ENCODE measurements around the gene DTX3. TPM values are rescaled to one million over a fixed set of nuclear protein-coding genes. Genes with fewer than 3 reads are reported as not detected.

Gene DTX3
- total RNA-seq, 2 donors from 2014 or later: 4.6 to 12.2 TPM

DNA sequence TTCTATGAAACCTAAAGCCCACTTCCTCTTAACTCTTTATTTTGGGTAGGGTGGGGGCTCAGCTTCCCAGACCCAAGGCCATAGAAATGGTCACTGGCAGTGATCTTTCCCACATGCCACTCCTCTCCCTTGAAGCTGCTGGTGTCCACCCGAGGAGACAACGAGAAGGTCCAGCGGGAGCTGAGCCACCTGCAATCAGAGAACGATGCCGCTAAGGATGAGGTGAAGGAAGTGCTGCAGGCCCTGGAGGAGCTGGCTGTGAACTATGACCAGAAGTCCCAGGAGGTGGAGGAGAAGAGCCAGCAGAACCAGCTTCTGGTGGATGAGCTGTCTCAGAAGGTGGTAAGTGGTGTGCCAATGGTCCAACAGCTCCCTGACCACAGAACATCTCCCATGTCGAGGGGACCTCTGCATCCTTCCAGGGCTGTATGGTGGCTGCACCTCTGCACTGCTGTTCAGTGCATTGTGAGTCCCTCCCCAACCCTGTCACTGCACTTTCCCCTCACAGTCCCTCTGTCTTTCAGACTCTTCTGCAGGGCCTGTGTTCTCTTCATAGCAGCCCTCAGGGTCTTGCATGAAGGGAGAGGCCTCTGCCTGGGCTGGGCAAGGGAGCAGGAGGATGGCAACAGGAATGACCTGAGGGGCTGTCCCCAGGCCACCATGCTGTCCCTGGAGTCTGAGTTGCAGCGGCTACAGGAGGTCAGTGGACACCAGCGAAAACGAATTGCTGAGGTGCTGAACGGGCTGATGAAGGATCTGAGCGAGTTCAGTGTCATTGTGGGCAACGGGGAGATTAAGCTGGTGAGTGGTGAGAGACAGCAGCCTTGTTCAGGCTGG, 32.5 kb upstream of the DTX3 start:
- TF ChIP-seq, protein P1, sequence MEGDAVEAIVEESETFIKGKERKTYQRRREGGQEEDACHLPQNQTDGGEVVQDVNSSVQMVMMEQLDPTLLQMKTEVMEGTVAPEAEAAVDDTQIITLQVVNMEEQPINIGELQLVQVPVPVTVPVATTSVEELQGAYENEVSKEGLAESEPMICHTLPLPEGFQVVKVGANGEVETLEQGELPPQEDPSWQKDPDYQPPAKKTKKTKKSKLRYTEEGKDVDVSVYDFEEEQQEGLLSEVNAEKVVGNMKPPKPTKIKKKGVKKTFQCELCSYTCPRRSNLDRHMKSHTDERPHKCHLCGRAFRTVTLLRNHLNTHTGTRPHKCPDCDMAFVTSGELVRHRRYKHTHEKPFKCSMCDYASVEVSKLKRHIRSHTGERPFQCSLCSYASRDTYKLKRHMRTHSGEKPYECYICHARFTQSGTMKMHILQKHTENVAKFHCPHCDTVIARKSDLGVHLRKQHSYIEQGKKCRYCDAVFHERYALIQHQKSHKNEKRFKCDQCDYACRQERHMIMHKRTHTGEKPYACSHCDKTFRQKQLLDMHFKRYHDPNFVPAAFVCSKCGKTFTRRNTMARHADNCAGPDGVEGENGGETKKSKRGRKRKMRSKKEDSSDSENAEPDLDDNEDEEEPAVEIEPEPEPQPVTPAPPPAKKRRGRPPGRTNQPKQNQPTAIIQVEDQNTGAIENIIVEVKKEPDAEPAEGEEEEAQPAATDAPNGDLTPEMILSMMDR (IDR thresholded peaks at IDR 0.05): no peak
- TF ChIP-seq POLR2A (IDR thresholded peaks at IDR 0.05): no peak
- Histone ChIP-seq H3K27me3 (no peaks in the 10 kb centered on the region), H3K4me1 (no peaks in the 10 kb centered on the region), H3K4me3 (no peak overlapping the region), H3K9me3 (no peaks in the 10 kb centered on the region), H3K27ac (no peak overlapping the region), H3K36me3 (replicated peaks in 1 of 2; ENCODE audit: insufficient read depth in 1 of 2, low read depth in 2 of 2) (no peaks in the 10 kb centered on the region)
- ATAC-seq (no peak), DNase-seq (no peak)
- intact Hi-C loops (cut with DNase I): no loop called here
- WGBS, 2 donors: 81 to 86% methylated on average over 11 to 12 of the region's 12 CpGs

DNA sequence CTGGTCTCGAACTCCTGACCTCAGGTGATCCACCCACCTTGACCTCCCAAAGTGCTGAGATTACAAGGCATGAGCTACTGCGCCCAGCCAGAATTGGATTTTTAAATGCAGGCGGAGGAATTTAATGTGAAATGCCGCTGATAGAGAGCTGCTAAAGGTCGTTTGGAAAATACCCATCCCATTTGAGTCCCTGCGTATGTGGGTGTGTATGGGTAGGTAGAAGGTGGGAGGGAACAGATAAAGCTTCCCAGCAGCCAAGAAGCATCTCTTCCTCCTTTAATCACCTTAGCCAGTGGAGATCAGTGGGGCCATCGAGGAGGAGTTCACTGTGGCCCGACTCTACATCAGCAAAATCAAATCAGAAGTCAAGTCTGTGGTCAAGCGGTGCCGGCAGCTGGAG, 29.8 kb upstream of the DTX3 start:
- Histone ChIP-seq H3K27ac (no peak overlapping the region), H3K9me3 (no peaks in the 10 kb centered on the region), H3K36me3 (replicated peaks in 1 of 2; ENCODE audit: insufficient read depth in 1 of 2, low read depth in 2 of 2) (no peaks in the 10 kb centered on the region), H3K4me1 (no peaks in the 10 kb centered on the region), H3K4me3 (no peak overlapping the region), H3K27me3 (no peaks in the 10 kb centered on the region)
- ATAC-seq (no peak), DNase-seq (no peak)
- 80 to 88% methylated on average over 10 of the region's 10 CpGs for WGBS, 2 donors
- intact Hi-C loops (cut with DNase I): no loop called here
- no peak for TF ChIP-seq POLR2A (IDR thresholded peaks at IDR 0.05)
- TF ChIP-seq, protein P1 (IDR thresholded peaks at IDR 0.05): no peak

DNA sequence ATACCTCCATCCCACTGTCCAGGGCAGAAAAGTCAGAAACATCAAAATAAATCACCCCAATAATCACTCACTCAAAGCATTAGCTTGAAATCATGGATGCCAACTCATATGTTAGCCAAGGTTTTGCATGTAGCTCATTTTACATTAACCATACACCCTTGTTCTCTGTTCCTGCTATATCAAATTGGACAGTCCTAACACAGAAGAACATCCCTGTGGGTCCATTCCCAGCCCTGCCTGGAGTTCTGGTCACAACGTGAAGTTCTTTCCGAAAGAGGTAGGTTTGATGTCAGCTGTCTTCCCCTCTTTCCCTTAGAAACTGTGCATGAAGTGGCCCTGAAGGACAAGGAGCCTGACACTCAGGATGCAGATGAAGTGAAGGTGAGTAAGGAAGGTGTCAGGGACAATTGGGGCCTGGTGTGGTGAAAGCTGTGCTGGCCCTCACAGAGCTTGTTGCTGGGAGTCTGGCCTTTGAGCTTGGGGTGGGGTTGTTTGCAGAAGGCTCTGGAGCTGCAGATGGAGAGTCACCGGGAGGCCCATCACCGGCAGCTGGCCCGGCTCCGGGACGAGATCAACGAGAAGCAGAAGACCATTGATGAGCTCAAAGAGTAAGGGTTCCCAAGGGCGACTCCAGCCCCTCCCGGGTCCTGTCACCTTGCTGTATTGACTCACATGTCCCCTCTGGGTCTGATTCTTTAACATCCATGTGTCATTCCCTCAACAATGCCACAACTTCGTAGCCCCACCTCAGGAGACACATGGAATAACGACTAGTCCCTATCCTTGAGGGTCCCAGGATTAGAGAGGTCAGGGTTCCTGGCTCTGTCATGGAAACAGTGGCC, 28.6 kb upstream of the DTX3 start:
- Histone ChIP-seq H3K27ac (no peak overlapping the region), H3K4me3 (no peak overlapping the region), H3K36me3 (replicated peaks in 1 of 2; ENCODE audit: insufficient read depth in 1 of 2, low read depth in 2 of 2) (no peaks in the 10 kb centered on the region), H3K27me3 (no peaks in the 10 kb centered on the region), H3K4me1 (no peaks in the 10 kb centered on the region), H3K9me3 (no peaks in the 10 kb centered on the region)
- intact Hi-C loops (cut with DNase I): no loop called here
- DNase-seq: no peak
- WGBS, 2 donors: 66 to 76% methylated on average over 4 to 12 of the region's 12 CpGs
- no peak for TF ChIP-seq POLR2A (IDR thresholded peaks at IDR 0.05)
- TF ChIP-seq, protein P1 (IDR thresholded peaks at IDR 0.05): no peak
- ATAC-seq: no peak

DNA sequence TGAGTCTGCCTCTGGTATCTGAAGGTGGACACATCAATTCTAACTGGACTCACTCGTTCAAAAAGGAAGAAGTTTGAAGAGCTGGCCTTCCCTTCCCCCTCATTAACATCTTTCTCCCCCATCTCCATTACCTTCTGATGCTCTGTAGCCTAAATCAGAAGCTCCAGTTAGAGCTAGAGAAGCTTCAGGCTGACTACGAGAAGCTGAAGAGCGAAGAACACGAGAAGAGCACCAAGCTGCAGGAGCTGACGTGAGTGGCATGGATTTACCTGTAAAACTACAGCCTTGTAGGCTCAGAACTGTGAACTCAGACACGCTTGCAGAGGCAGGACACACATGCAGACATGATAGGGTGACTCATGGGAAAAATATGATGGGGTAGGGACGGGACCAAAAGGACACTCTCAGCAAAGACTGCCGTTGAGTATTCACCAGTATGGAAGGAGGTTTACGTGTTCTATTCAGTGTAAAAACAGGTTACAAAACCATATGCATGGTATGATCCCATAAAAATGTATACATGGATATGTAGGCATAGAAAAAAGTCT, 27.9 kb upstream of the DTX3 start:
- no peak for DNase-seq
- ATAC-seq: no peak
- Histone ChIP-seq H3K4me1 (no peaks in the 10 kb centered on the region), H3K9me3 (no peaks in the 10 kb centered on the region), H3K36me3 (replicated peaks in 1 of 2; ENCODE audit: insufficient read depth in 1 of 2, low read depth in 2 of 2) (no peaks in the 10 kb centered on the region), H3K27me3 (no peaks in the 10 kb centered on the region), H3K4me3 (no peak overlapping the region), H3K27ac (no peak overlapping the region)
- TF ChIP-seq, protein P1 (IDR thresholded peaks at IDR 0.05): no peak
- TF ChIP-seq POLR2A (IDR thresholded peaks at IDR 0.05): no peak
- 79 to 80% methylated on average over 9 of the region's 9 CpGs for WGBS, 2 donors
- intact Hi-C loops (cut with DNase I): no loop called here

Data from body of pancreas (tissue), 4 donors.